ENCODE data around the gene CLOCK.

CLOCK gene

GRCh38 chr4:55543858-55544257 lies 2.9 kb downstream of the CLOCK start:
- Histone ChIP-seq H2AFZ (ENCODE audit: low read depth, low read length) (no peak overlapping the region), H3K4me1 (ENCODE audit: low read length) (peaks cover 19% of the 10 kb centered on the region), H3K79me2 (ENCODE audit: low read length) (peaks cover 56% of the 10 kb centered on the region), H3K36me3 (replicated peaks; ENCODE audit: low read depth, low read length) (peaks cover 4% of the 10 kb centered on the region), H3K4me2 (ENCODE audit: low read length) (peak overlapping the region; percentile 75), H3K27ac (ENCODE audit: low read length) (no peak overlapping the region), H3K4me3 (ENCODE audit: low read length) (no peak overlapping the region), H3K27me3 (ENCODE audit: low read depth, low read length) (no peaks in the 10 kb centered on the region; the same call in 1 of the 2 replicates), H3K9me3 (ENCODE audit: insufficient read depth, low read length) (no peaks in the 10 kb centered on the region), H4K20me1 (ENCODE audit: insufficient read depth, low read length) (peaks cover 26% of the 10 kb centered on the region), H3K9ac (ENCODE audit: low read length) (no peak overlapping the region)
- TF ChIP-seq EZH2phosphoT487 (IDR thresholded peaks at IDR 0.05; ENCODE audit: low read depth) (no peak), CTCF (IDR thresholded peaks at IDR 0.05; ENCODE audit: low read depth, low read length) (peak; percentile 17; the same call in 1 of the 2 replicates)

- H3K9me3 ChIP-seq (ENCODE audit: insufficient read depth, low read length): no peaks in the 10 kb centered on the region
- H3K36me3 ChIP-seq (replicated peaks; ENCODE audit: low read depth, low read length): peaks cover 4% of the 10 kb centered on the region
- H3K79me2 ChIP-seq (ENCODE audit: low read length): peaks cover 76% of the 10 kb centered on the region
- H3K4me1 ChIP-seq (ENCODE audit: low read length): peaks cover 12% of the 10 kb centered on the region
- no peak overlapping the region for H3K4me2 ChIP-seq (ENCODE audit: low read length)
- H3K27me3 ChIP-seq (ENCODE audit: low read depth, low read length): no peaks in the 10 kb centered on the region
- no peak overlapping the region for H3K9ac ChIP-seq (ENCODE audit: low read length)
- TF ChIP-seq EZH2phosphoT487 (IDR thresholded peaks at IDR 0.05; ENCODE audit: low read depth) (no peak), CTCF (IDR thresholded peaks at IDR 0.05; ENCODE audit: low read depth, low read length) (no peak)
- H2AFZ ChIP-seq (ENCODE audit: low read depth, low read length): no peak overlapping the region
- H3K27ac ChIP-seq (ENCODE audit: low read length): no peak overlapping the region
- H4K20me1 ChIP-seq (ENCODE audit: insufficient read depth, low read length): peaks cover 26% of the 10 kb centered on the region
- no peak overlapping the region for H3K4me3 ChIP-seq (ENCODE audit: low read length)
These were observed 6.4 kb downstream of the CLOCK start for GRCh38 chr4:55540271-55540670.

- H3K4me3 ChIP-seq (ENCODE audit: low read length): no peak overlapping the region
- peaks cover 24% of the 10 kb centered on the region for H4K20me1 ChIP-seq (ENCODE audit: insufficient read depth, low read length)
- H3K79me2 ChIP-seq (ENCODE audit: low read length): peaks cover 73% of the 10 kb centered on the region
- H3K9me3 ChIP-seq (ENCODE audit: insufficient read depth, low read length): no peaks in the 10 kb centered on the region
- no peak overlapping the region for H3K9ac ChIP-seq (ENCODE audit: low read length)
- TF ChIP-seq EZH2phosphoT487 (IDR thresholded peaks at IDR 0.05; ENCODE audit: low read depth): no peak
- peaks cover 10% of the 10 kb centered on the region for H3K4me1 ChIP-seq (ENCODE audit: low read length)
- H3K27ac ChIP-seq (ENCODE audit: low read length): no peak overlapping the region
- H3K27me3 ChIP-seq (ENCODE audit: low read depth, low read length): no peaks in the 10 kb centered on the region
- no peak overlapping the region for H3K4me2 ChIP-seq (ENCODE audit: low read length)
- H2AFZ ChIP-seq (ENCODE audit: low read depth, low read length): no peak overlapping the region
- peaks cover 4% of the 10 kb centered on the region for H3K36me3 ChIP-seq (replicated peaks; ENCODE audit: low read depth, low read length)
These were observed 7.1 kb downstream of the CLOCK start for GRCh38 chr4:55539658-55540057.

GRCh38 chr4:55538531-55538930 lies 8.2 kb downstream of the CLOCK start:
- no peak overlapping the region for H3K4me2 ChIP-seq (ENCODE audit: low read length)
- peaks cover 69% of the 10 kb centered on the region for H3K79me2 ChIP-seq (ENCODE audit: low read length)
- H3K4me1 ChIP-seq (ENCODE audit: low read length): no peaks in the 10 kb centered on the region
- no peaks in the 10 kb centered on the region for H3K27me3 ChIP-seq (ENCODE audit: low read depth, low read length)
- H3K4me3 ChIP-seq (ENCODE audit: low read length): no peak overlapping the region
- H3K9ac ChIP-seq (ENCODE audit: low read length): no peak overlapping the region
- TF ChIP-seq EZH2phosphoT487 (IDR thresholded peaks at IDR 0.05; ENCODE audit: low read depth) (no peak), CTCF (IDR thresholded peaks at IDR 0.05; ENCODE audit: low read depth, low read length) (no peak)
- peaks cover 8% of the 10 kb centered on the region for H3K36me3 ChIP-seq (replicated peaks; ENCODE audit: low read depth, low read length)
- H3K27ac ChIP-seq (ENCODE audit: low read length): no peak overlapping the region
- H2AFZ ChIP-seq (ENCODE audit: low read depth, low read length): no peak overlapping the region
- H3K9me3 ChIP-seq (ENCODE audit: insufficient read depth, low read length): no peaks in the 10 kb centered on the region
- H4K20me1 ChIP-seq (ENCODE audit: insufficient read depth, low read length): 0 out of 2 replicates have a peak, but pooled peaks cover 16% of the 10 kb centered on the region

All from OCI-LY3 (cell line).